ENCODE results near the gene COX20.

DNA sequence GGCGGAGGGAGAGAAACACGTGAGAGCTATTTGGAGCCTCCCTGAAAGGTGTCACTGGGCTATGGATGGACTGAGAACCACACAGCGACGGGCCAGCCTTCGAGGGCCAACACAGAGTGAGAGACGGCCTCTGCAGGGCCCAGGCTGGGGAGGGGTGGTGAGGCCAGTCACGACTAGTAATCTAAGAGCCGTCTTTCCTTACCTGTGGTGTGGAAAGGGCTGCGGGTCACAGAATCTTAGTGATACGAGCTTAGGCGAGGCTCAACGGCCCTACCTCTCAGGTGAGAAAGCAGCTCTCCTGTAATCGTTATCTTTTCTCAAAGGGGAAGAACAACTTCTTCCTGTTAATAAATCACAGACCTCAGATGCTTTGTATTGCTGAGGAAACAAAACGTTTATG lies 33.4 kb upstream of the COX20 start:
- TF ChIP-seq YY1 (IDR thresholded peaks at IDR 0.05; ENCODE audit: insufficient read depth, insufficient read length) (no peak), ZNF274 (IDR thresholded peaks at IDR 0.05; ENCODE audit: low read depth, low read length) (no peak)
